HFFc6 (cell line): ENCODE results near the gene PMPCA. TPM values are rescaled to one million over a fixed set of nuclear protein-coding genes. Genes with fewer than 3 reads are reported as not detected.

Experiments used
- DNase-seq: peaks from one replicate; pipeline ENCODE4 v3.0.0-alpha.2; 2018
- H3K27ac Mint-ChIP-seq: 2 replicates; pipeline ENCODE4 v1.8.0; 2020; ENCODE audit warnings: mild to moderate bottlenecking, mixed read lengths
- H3K27me3 Mint-ChIP-seq: 2 replicates; pipeline ENCODE4 v1.8.0; 2021; ENCODE audit warnings: mild to moderate bottlenecking, moderate library complexity, mixed read lengths; ENCODE audit not compliant: insufficient read depth
- H3K36me3 Mint-ChIP-seq: 2 replicates; pipeline ENCODE4 v1.8.0; 2021; ENCODE audit warnings: low read depth, mixed read lengths
- H3K4me1 Mint-ChIP-seq: 2 replicates; pipeline ENCODE4 v1.8.0; 2020; ENCODE audit warnings: low read depth, mixed read lengths
- H3K4me3 Mint-ChIP-seq: 2 replicates; pipeline ENCODE4 v1.8.0; 2020; ENCODE audit warnings: mild to moderate bottlenecking, moderate library complexity, mixed read lengths
- H3K9me3 Mint-ChIP-seq: 2 replicates; pipeline ENCODE4 v1.8.0; 2020; ENCODE audit warnings: mild to moderate bottlenecking, mixed read lengths
- CTCF ChIP-seq: fragments of 200-600 bp; sonication (generic); IDR thresholded peaks from 2 replicates; pipeline ENCODE4 v1.5.0; 2021; ENCODE audit warnings: antibody characterized with exemption, mild to moderate bottlenecking
- total RNA-seq, 6 experiments: library from RNA; stranded (reverse); fragmentation: NEBNext Ultra II Directional; extraction: Animal tissue kit (Norgen Biotek cat#: 25700); gene quantifications; 2 replicates in 1 of 6; 3 replicates in 5 of 6; pipeline ENCODE4 v1.2.3, GENCODE V29; 2021

The PMPCA gene
- total RNA-seq, 6 experiments from 2014 or later = 69.1 to 81.0 (median 75.9) TPM

GRCh38 chr9:136466155-136466541, 55.7 kb downstream of the PMPCA start:
- no peak for DNase-seq
- no peak overlapping the region for H3K27ac Mint-ChIP-seq
- peaks cover 2% of the 10 kb centered on the region for H3K27me3 Mint-ChIP-seq
- H3K9me3 Mint-ChIP-seq = no peaks in the 10 kb centered on the region
- H3K36me3 Mint-ChIP-seq = peaks cover 29% of the 10 kb centered on the region
- no peak overlapping the region for H3K4me3 Mint-ChIP-seq
- no peak for TF ChIP-seq CTCF
- H3K4me1 Mint-ChIP-seq = no peaks in the 10 kb centered on the region

GRCh38 chr9:136467766-136468165, 57.3 kb downstream of the PMPCA start:
- no peak for DNase-seq
- Mint-ChIP-seq H3K4me1 (no peaks in the 10 kb centered on the region), H3K27ac (no peak overlapping the region), H3K36me3 (peaks cover 24% of the 10 kb centered on the region), H3K27me3 (peaks cover 8% of the 10 kb centered on the region), H3K9me3 (no peaks in the 10 kb centered on the region), H3K4me3 (no peak overlapping the region)
- TF ChIP-seq CTCF = no peak

GRCh38 chr9:136470356-136470755, 59.9 kb downstream of the PMPCA start:
- Mint-ChIP-seq H3K27me3 (peaks cover 5% of the 10 kb centered on the region; the same call in 1 of the 2 replicates), H3K36me3 (peaks cover 13% of the 10 kb centered on the region), H3K27ac (no peak overlapping the region), H3K4me1 (no peaks in the 10 kb centered on the region), H3K4me3 (no peak overlapping the region), H3K9me3 (no peaks in the 10 kb centered on the region)
- DNase-seq = no peak
- no peak for TF ChIP-seq CTCF

- H3K27ac Mint-ChIP-seq = no peak overlapping the region
- H3K36me3 Mint-ChIP-seq = peaks cover 10% of the 10 kb centered on the region; the same call in 1 of the 2 replicates
Measured at GRCh38 chr9:136470792-136471469, 60.5 kb downstream of the PMPCA start.

GRCh38 chr9:136471802-136472487, 61.5 kb downstream of the PMPCA start:
- no peak for TF ChIP-seq CTCF
- Mint-ChIP-seq H3K4me3 (no peak overlapping the region), H3K9me3 (no peaks in the 10 kb centered on the region), H3K27ac (no peak overlapping the region), H3K4me1 (no peaks in the 10 kb centered on the region), H3K36me3 (peaks cover 1% of the 10 kb centered on the region; the same call in 1 of the 2 replicates), H3K27me3 (peaks cover 5% of the 10 kb centered on the region; the same call in 1 of the 2 replicates)
- DNase-seq = no peak

More at GRCh38 chr9:136470792-136471469, 60.5 kb downstream of the PMPCA start:
- Mint-ChIP-seq H3K4me1 (no peaks in the 10 kb centered on the region), H3K4me3 (no peak overlapping the region), H3K27me3 (peaks cover 5% of the 10 kb centered on the region; the same call in 1 of the 2 replicates), H3K9me3 (no peaks in the 10 kb centered on the region)
- TF ChIP-seq CTCF = no peak
- DNase-seq = no peak
